ENCODE results near the gene MRPS34.

MRPS34 gene

GRCh38 chr16:1781254-1781653 lies 8.3 kb upstream of the MRPS34 start:
- no peak for DNase-seq

- DNase-seq, result no peak
These were observed 7.7 kb upstream of the MRPS34 start for GRCh38 chr16:1780677-1781072.

DNA sequence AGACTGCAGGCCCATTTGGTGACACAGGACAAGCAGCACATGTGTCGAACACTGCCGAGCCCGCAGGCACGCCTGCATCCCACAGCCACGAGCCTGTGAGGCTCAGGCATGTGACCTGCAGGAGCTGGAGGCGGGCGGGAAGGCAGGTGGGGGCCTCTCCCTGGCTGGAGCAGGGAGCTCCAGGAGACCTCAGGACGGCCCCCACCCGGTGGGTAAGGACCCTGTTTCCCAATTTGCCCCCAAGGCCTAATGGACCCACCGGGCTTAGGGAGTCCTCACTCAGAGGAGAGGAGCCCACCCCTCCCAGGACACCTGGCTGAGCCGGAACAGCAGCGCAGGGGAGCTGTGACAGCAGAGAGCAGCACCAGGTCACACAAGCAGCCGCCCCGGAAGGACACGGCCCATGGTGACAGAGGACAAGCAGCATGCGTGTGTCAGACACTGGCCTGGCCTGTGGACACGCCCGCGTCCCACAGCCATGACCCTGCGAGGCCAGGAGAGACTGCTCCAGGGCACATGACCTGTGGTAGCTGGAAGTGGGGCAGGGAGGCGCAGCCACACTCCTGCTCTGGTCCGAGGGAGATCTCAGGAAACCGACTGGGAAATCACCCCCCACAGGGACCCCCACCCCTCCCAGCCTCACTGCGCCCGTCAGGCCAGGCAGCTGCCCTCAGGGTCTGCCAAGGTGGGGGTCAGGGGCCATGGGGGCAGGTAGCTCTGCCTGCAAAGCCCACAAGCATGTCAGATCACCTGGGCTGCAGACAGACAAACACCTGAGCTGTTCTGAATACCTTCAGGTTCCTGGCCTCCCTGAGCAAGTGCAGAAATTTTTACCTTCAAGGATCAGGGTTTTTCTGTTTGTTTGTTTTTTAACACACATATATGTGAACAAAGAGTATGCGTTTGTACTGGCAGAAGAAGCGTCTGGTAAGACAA lies 7.1 kb upstream of the MRPS34 start:
- DNase-seq, result no peak

GRCh38 chr16:1779234-1779701 lies 6.3 kb upstream of the MRPS34 start:
- no peak for DNase-seq

DNA sequence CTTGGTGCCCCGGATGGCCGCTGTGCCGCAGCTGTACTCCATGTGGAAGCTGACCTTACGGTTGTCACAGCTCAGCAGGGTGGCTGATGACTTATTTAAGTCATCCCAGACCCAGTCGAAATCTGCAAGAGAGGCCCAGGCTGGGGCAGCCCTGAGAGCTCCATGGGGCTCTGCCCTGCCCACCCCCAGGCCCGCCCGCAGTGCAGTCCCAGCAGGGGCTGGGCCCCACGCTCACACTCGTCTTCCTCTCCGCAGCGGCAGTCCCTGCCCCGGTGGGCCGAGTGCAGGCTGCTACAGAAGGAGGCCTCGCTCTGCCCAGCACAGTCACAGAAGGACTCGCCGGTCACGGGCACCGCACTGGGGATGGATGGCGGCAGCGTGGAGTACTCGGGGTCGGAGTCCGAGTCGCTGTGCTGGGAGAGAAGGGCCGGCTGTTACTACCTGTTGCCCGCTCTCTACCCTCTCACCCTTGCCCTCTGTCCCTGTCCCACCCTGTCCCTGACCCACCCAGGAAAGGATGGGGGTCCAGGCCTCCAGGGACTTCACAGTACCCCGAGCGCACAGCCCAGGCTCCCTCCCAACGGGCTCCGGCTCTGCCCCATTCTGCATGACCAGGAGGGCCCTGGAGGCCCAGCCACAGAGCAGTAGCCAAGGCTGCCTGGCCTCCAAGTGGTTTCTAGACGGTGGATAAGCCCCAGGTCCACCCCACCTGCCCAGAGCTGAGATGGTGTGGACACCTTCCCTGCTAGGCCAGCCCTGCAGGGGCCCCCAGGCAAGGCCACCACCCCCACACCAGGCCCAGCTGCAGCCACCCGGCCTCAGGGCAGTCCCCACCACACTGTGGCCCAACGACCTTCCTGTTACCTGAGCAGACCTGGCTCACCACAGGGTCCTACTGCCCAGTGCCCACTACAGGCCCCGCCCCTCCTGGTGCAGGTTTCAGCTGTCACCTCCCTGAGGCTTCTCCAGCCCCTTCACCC lies 5.6 kb upstream of the MRPS34 start:
- no peak for DNase-seq

DNA sequence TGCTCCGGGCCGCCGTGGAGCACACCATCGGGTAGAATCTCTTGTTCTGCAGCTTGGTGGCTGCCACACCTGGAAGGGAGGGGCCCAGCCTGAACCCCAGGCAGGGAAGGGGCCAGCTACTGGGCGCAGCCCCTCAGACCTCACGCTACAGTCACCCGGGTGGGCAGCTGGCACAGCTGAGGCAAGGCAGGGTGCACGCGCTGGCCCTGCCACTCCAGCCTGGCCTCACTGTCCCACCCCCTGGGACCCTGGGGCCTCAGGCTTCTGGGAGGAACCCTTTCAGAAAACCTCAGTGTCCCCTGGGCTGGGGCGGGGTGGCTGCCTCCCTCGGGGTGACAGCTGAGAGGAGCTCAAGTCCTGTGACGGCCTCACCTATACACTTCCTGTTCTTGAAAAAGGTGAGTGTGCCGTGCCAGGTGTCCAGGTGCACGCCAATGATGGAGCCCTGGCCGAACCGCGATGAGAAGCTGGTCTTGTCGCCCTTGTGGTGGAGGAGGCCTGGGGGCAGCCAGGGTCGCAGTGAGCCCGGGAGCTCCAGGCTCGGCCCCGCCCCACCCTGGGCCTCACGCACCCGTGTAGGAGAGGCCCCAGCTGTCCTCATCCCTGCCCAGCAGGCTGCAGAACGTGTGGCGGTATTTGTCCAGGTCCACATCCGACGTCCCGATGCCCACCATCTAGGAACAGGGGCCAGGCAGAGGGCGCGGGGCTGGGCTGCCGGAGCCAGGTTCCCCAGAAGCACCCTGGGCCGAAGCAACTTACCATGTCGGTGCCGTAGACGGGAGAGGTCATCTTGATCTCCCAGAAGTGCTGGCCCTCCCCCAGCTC lies 4.7 kb upstream of the MRPS34 start:
- DNase-seq, result no peak

- no peak for DNase-seq
These were observed 4.0 kb upstream of the MRPS34 start for GRCh38 chr16:1776991-1777374.

- no peak for DNase-seq
These were observed 3.7 kb upstream of the MRPS34 start for GRCh38 chr16:1776672-1776955.

GRCh38 chr16:1775846-1776671 lies 3.1 kb upstream of the MRPS34 start:
- no peak for DNase-seq

DNA sequence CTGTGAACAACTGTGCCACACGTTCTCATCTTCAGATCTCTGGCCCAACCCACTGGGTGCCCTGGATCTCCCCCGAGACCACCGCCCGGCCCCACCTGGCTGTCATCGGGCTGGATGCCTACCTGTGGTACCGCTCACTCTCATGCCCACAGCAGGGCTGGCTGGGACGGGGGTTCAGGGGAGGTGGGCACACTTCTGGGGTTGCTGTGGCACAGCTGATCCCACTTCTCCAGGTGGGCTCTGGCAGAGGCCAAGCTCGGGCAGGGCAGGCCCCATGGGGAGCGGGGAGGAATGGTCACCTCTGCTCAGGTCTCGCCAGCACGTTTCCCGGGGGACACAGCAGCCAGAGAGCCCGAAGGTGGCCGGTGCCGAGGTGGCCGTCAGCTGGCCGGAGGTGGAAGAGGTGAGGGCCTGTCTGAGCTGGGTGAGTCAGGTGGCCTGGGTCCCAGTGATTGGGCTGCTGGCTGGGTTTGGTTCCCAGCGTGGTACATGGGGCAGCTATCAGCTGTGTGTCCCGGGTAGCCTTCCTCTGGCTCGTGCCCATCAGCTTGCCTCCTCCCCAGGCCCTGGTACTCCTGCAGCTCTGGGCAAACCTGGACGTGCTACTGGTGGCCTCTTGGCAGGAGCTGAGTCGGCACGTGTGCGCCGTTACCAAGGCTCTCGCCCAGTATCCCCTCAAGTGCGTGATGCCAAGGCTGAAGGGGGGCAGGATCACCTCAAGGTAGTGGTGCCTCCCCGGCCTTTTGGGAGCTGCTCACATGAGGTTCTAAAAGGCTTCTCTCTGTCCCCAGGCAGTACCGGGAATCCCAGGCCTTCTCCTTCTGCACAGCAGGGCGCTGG lies 2.3 kb upstream of the MRPS34 start:
- DNase-seq, result no peak

- no peak for DNase-seq
These were observed 1.5 kb upstream of the MRPS34 start for GRCh38 chr16:1774448-1774780.

DNA sequence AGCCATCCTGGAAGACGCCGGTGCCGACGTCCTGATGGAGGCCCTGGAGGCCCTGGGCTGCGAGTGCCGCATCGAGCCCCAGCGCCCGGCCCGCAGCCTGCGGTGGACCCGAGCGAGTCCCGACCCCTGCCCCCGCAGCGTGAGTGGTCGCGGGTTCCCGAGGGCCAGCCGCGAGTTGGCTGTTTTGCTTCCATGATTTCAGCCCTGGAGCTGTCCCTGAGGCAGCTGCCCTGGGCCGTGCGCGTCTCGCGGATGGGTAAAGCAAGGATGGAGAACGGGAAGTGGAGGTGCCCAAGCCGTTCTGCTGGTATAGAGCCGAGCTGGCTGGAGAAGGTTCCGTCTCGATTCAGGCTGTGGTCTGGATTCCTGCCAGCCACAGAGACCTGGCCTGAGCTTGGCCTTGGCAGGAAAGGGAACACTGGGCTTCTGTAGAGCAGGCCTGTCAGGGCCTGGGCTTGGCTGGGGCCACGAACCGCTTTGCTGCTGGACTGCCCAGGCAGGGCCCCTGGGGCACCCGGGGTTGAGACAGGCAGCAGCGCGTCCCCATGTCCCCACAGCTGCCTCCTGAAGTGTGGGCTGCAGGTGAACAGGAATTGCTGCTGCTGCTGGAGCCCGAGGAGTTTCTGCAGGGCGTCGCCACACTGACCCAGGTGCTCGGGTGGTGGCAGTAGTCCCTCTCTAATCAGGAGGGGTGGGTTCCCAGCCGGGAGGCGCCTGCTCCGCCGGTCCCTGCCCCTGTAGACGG lies 941 bp upstream of the MRPS34 start:
- no peak for DNase-seq

- no peak for DNase-seq
These were observed 499 bp downstream of the MRPS34 start, which contains the start of gene EME2 for GRCh38 chr16:1772362-1772907. Gene EME2 (plus strand): TSS chr16:1772810. CDS start chr16:1773228, 418 bp downstream.

- DNase-seq, result no peak
These were observed 1.0 kb downstream of the MRPS34 start for GRCh38 chr16:1771864-1772361.

DNA sequence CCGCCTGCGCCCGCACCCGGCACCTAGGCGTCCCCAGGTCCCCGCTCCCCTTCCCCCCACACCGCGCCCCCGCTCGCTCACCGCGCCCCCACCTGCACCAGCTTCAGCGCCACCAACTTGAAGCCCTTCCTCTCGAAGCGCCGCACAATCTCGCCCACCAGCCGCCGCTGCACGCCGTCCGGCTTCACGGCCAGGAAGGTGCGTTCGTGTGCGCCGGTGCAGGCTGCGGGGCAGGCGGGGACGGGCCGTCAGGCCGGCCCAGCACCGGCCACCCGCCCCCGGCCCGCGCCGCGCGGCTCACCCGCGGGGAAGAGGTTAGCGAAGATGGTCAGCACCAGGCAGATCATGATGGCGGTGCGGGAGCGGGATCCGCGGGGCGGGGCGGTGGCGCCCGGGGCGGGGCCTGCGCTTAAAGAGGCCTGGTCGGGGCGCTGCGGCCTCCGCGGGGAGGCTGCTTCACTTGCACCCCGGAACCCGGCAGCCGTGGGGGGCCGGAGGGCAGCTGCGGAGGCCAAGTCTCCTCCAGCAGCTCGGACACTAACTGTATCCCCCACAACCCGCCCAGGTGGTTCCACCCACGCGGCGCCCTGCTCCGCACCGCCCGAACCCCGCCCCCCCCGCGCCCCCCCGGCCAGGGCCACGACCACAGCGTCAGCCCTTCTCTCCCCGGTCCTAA lies 1.6 kb downstream of the MRPS34 start, which contains the start of gene NME3:
Gene NME3 (minus strand): TSS at position 356 of the 676 bp plus-strand sequence. CDS start 9 bp downstream, at position 347.
- peak; percentile 13 for DNase-seq

DNA sequence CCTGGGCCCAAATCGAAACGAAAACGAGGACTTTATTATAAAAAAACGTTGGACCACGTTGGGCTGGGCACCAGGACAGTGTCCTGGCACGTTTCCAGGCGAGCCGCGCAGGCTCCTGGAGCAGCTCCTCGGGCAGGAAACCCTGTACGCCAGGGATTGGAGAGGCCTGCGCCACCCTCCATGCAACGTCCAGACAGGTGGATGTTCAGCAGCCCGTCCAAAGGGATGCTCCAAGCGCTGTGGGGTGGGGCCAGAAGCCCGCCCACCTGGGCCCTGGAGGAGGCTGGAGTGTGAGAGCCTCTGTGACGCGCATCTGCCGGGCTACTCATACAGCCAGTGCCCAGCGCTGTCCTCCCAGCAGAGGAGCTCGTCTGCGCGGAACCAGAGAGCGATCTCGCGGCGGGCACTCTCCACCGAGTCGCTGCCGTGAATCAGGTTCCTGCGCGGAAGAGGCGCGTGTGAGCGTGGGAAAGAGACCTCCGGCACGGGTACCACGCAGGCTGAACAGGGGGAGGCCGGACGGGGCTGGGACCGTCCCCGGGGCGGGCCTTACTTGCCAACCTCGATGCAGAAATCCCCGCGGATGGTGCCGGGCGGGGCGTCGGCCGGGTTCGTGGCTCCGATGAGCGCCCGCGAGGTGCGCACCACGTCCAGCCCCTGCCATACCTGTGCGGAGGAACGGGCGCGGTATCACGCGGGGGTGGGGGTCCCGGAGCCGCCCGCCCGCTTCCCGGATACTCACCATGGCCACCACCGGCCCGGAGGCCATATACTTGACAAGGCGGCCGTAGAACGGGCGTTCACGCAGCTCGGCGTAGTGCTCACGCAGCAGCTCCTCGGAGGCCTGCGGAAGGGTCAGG lies 2.4 kb downstream of the MRPS34 start:
- no peak for DNase-seq

DNA sequence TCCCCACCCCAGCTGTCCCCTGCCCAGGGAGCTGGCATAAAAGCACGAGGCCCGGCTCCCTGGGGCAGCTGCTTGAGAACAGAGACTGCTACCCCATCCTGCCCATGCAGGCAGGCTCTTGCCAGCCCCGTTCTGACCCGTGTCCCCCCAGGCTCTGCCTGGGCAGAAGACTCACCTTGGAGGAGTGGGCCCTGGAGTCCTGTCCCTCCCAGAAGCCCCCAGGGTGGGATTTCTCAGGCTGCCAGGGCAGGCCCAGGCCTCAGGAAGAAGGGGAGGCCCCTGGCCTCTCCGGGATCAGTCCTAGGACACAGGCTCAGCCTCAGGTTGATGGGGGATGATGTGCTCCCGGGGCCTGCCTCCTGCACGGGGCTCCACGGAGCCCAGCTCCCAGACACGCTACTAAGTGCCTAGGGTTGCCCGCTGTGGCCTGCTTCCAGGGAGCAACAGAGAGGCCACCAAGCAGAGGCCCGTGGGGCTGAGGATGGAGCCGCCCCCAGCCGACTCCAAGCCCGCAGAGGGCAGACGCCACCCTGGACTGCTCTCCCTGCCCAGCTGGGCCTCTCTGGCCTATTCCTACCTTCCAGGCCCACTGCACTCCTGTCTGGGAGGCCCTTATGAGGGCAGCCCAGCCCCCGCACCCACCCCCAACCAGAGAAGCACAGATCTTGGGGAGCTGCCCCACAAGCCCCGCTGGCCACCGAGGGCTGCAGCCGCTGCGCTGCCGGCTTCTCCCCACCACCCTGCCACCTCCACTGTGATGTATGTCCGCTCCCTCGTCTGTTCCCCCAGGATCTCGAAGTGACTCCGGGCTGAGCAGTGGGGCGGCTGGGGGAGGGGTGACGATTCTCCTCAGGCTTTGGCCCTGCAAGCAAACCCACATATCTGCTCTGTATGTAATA lies 3.3 kb downstream of the MRPS34 start:
- no peak for DNase-seq
